Left lung (tissue), 14 donors: ENCODE data around the gene XYLB. TPM values are rescaled to one million over a fixed set of nuclear protein-coding genes. Genes with fewer than 3 reads are reported as not detected.
"Not testable (repeated sequence)": the region's sequence is repeated elsewhere in the genome, so short reads cannot be mapped to it uniquely, and the experiment has no call there.

Source experiments
- ATAC-seq: fragments of 200-7000 bp; cut with Tn5 transposase; one replicate; pipeline ENCODE4 v1.9.1; 2020; ENCODE audit warnings: moderate library complexity
- DNase-seq, 4 donors: peaks; one replicate each; pipeline ENCODE4 v3.0.0-alpha.2; 2013 to 2020
- H3K27ac ChIP-seq, 2 donors: fragments of 200-600 bp; sonication (generic) in 1 of 2; one replicate each; pipeline versions ENCODE4 v1.5.0 to v1.8.0; 2020 to 2021
- H3K27me3 ChIP-seq, 2 donors: fragments of 200-600 bp; sonication (generic) in 1 of 2; one replicate each; pipeline versions ENCODE4 v1.5.0 to v1.8.0; 2020 to 2021
- H3K36me3 ChIP-seq, 2 donors: fragments of 200-600 bp; sonication (generic) in 1 of 2; one replicate each; pipeline versions ENCODE4 v1.5.0 to v1.8.0; 2020 to 2021
- H3K4me1 ChIP-seq, 2 donors: fragments of 200-600 bp; one replicate each; pipeline ENCODE4 v1.8.0; 2021
- H3K4me3 ChIP-seq, 2 donors: fragments of 200-600 bp; sonication (generic) in 1 of 2; one replicate each; pipeline versions ENCODE4 v1.5.0 to v1.8.0; 2020 to 2021; ENCODE audit warnings: mild to moderate bottlenecking in 1 of 2
- H3K9me3 ChIP-seq, 2 donors: fragments of 200-600 bp; sonication (generic) in 1 of 2; one replicate each; pipeline versions ENCODE4 v1.5.0 to v1.8.0; 2020 to 2021
- intact Hi-C, 2 donors: fragments of 100-400 bp; cut with DNase I; formaldehyde crosslinking; loops; one replicate each; pipeline versions ENCODE4 v1.11.2 to v1.14.2; 2022
- long read RNA-seq, 12 donors: library from polyadenylated mRNA in 2 of 12; unstranded in 2 of 12; transcript quantifications; one replicate each; pipeline ENCODE4 v2.0.0 and lab custom pipeline, GENCODE V29; 2019 to 2026
- polyA plus RNA-seq, 6 donors: library from polyadenylated mRNA; unstranded; fragments of 120-200 nt; gene quantifications; one replicate each; pipeline ENCODE4 v1.2.1, GENCODE V29; 2013; ENCODE audit not compliant: insufficient read length in 6 of 6
- total RNA-seq, 2 donors: library from RNA; stranded (reverse); fragmentation: NEBNext Ultra II Directional; extraction: Animal tissue kit (Norgen Biotek cat#: 25700); gene quantifications; one replicate each; pipeline ENCODE4 v1.2.1, GENCODE V29; 2021
- TF ChIP-seq, protein P1 (sequence below), 2 donors: fragments of 200-600 bp; sonication (generic) in 1 of 2; IDR thresholded peaks; one replicate each; pipeline versions ENCODE4 v1.5.0 to v1.8.0; 2021; ENCODE audit warnings: antibody characterized with exemption in 2 of 2
- donor health status: DM: no; HTN: yes; CAD: no.
- donor health status: DM: no; HTN: no; CAD: no.

The XYLB gene
- total RNA-seq, result 1 to 10 TPM; 5.1 to 7.2 TPM
- 1 to 10 TPM; 5.8 to 8.7 (median 7.9) TPM for polyA plus RNA-seq
- long read RNA-seq, donor 1, partial matches to known transcripts, result 0 of 1 reads
- long read RNA-seq, donor 1, other reads (novel, unspliced or antisense), result 0 of 1 reads
- long read RNA-seq, donor 2, result 0 reads
- long read RNA-seq, donor 3, result 0 reads
- long read RNA-seq, donor 4, partial matches to known transcripts, result 0 of 3 reads
- long read RNA-seq, donor 4, other reads (novel, unspliced or antisense), result 3 of 3 reads
- long read RNA-seq, donor 5, result 0 reads
- long read RNA-seq, donor 6, partial matches to known transcripts, result 0 of 1 reads
- long read RNA-seq, donor 6, other reads (novel, unspliced or antisense), result 0 of 1 reads
- long read RNA-seq, donor 7, result 0 reads
- long read RNA-seq, donor 8, result 0 reads
- long read RNA-seq, donor 9, result 0 reads
- long read RNA-seq, donor 10, partial matches to known transcripts, result 0 of 2 reads
- long read RNA-seq, donor 10, other reads (novel, unspliced or antisense), result 1 of 2 reads
- long read RNA-seq, donor 11, result 0 reads
- long read RNA-seq, donor 12, result 0 reads

DNA sequence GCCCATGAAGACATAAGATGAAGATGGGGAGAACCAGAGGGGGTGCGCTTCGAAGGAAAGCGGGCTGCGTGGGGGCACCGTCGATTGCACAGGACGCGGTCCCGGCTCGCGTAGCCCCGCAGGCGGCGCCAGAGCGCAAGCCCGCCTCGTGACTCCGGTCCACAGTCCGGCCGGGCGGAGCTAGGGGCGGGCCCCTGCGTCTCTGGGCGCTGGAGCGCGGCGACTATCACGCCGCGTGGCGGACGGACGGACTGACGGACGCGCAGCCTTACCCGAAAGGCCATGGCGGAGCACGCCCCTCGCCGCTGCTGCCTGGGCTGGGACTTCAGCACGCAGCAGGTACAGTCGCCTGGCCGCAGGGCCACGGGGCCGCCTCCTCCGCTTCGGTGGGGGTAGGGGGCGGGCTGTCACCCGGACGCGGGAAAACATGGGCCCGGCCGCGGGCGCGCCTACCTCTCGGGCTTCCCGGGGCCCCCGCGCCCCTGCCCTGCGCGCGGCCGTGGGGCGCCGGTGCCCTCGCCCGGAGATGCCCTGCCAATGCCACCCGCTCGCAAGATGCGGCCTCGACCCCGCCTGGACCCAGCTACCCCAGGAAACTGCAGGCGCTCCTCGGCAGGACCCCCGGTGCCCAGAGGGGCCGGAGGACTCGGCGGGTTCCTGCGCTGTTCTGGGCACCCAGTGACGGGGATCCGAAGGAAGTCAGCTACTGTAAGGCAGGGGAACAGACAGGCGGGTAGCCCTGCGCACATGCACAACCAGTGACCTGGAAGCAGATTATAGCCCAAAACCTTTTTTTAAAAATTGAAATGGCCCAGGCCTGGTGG lies at the start of gene XYLB:
XYLB (plus strand) TSS at position 199 of the 824 bp plus-strand sequence; CDS start at position 283, 84 bp downstream.
- TF ChIP-seq, protein P1, sequence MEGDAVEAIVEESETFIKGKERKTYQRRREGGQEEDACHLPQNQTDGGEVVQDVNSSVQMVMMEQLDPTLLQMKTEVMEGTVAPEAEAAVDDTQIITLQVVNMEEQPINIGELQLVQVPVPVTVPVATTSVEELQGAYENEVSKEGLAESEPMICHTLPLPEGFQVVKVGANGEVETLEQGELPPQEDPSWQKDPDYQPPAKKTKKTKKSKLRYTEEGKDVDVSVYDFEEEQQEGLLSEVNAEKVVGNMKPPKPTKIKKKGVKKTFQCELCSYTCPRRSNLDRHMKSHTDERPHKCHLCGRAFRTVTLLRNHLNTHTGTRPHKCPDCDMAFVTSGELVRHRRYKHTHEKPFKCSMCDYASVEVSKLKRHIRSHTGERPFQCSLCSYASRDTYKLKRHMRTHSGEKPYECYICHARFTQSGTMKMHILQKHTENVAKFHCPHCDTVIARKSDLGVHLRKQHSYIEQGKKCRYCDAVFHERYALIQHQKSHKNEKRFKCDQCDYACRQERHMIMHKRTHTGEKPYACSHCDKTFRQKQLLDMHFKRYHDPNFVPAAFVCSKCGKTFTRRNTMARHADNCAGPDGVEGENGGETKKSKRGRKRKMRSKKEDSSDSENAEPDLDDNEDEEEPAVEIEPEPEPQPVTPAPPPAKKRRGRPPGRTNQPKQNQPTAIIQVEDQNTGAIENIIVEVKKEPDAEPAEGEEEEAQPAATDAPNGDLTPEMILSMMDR (IDR thresholded peaks at IDR 0.05), result peak; percentile 79 to 83
- Histone ChIP-seq H3K27ac (peak within 1 kb of the TSS in 1 of 2 donors; percentile 41), H3K9me3 (no peaks in the 10 kb centered on the region), H3K4me3 (peak within 1 kb of the TSS; percentile 73 to 79), H3K27me3 (no peaks in the 10 kb centered on the region), H3K4me1 (peaks cover 0 to 22% of the 10 kb centered on the region in 2 donors), H3K36me3 (no peaks in the 10 kb centered on the region)
- DNase-seq, result peak; percentile 75 to 98 (median 86)
- intact Hi-C loops, result no loop called here
- peak; percentile 100 for ATAC-seq

DNA sequence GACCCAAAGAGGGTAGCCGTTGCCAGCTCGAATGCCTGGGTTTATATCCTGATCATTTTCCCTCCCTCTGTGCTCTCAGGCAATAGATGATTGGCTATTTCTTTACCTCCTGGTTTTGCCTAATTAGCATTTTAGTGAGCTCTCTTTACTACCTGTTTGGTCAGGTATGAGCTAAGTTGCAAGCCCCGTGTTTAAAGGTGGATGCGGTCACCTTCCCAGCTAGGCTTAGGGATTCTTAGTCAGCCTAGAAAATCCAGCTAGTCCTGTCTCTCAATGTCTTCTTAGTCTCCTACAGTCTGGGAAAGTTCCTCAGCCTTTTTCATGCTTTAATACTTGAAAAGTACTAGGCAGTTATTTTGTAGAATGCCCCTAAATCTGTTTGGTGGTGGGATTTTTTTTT lies 49.5 kb upstream of the XYLB start:
- intact Hi-C loops, H3K27me3 ChIP-seq, H3K9me3 ChIP-seq, H3K4me3 ChIP-seq, H3K27ac ChIP-seq, H3K36me3 ChIP-seq, DNase-seq, ATAC-seq, H3K4me1 ChIP-seq: not testable (repeated sequence)

DNA sequence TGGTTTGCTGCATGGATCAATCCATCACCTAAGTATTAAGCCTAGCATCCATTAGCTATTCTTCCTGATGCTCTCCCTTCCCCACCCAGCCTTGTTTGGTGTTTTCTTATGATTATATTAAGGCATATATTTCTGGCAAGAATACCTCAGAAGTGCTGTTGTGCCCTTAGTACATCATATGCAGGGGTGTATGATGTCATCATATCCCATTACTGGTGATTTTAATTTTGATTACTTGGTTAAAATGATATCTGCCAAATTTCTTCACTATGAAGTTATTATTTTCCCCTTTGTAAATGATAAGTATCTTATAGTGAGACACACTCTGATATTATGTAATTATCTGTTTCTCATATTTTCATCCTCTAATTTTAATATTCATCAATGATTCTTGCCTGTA lies 49.0 kb upstream of the XYLB start:
- DNase-seq (no peak), ATAC-seq (no peak)
- H3K9me3 ChIP-seq, result no peaks in the 10 kb centered on the region
- no peaks in the 10 kb centered on the region for H3K27me3 ChIP-seq
- TF ChIP-seq, protein P1 (IDR thresholded peaks at IDR 0.05), result no peak
- H3K4me3 ChIP-seq, result no peak overlapping the region
- no peaks in the 10 kb centered on the region for H3K36me3 ChIP-seq
- intact Hi-C loops, result no loop called here
- no peak overlapping the region for H3K27ac ChIP-seq
- no peaks in the 10 kb centered on the region for H3K4me1 ChIP-seq

DNA sequence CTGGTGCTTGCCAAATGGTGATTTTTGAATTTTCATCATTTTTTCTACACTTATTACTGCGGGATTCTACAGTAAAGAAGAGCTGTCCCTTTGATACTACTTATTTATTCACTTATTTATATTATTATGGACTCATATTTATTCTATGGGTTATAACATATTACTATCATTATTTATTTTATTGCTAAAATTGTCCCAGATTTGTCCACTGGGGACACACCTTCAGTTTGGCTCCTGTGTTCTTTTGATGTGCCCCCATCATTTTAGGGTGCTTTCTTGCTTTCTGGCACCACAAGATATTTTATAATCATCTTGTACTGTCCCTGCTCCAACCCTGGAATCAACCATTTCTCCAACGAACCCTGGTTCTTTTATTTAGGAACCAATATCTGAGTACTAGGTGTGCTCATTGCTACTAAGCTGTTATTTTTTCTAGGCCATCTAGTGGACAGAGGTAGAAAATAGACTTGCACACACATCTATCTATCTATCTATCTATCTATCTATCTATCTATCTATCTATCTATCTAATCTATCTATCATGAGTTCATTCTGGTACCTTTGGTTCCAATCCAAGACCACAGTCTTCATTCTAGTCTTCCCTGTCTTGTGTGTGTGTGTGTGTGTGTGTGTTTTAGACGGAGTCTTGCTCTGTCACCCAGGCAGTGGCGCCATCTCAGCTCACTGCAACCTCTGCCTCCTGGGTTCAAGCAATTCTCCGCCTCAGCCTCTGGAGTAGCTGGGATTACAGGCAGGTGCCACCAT lies 48.5 kb upstream of the XYLB start:
- H3K36me3 ChIP-seq, result no peaks in the 10 kb centered on the region
- intact Hi-C loops, result no loop called here
- DNase-seq (no peak), ATAC-seq (no peak)
- no peaks in the 10 kb centered on the region for H3K4me1 ChIP-seq
- TF ChIP-seq, protein P1 (IDR thresholded peaks at IDR 0.05), result peak in 1 of 2 donors; percentile 36
- no peak overlapping the region for H3K4me3 ChIP-seq
- no peaks in the 10 kb centered on the region for H3K9me3 ChIP-seq
- no peaks in the 10 kb centered on the region for H3K27me3 ChIP-seq
- H3K27ac ChIP-seq, result no peak overlapping the region

DNA sequence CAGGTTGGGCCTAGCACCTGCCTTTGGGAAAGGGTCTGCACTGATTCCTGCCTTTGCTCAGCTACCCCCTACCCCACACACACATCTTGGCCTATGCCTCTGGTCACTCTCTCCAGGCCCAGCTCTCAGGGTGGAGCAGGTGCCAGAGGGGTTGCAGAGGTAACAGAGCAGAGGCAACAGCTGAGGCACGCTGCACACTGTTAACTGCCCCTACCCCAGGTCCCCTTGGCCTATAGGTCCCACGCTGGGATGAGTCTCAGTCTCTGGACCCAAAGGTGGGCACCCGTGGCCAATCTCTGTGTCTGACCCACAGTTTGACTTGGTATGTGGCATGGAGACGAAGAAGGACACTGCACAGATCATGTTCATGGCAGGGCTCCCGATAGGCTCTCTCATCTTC lies 39.6 kb upstream of the XYLB start:
- TF ChIP-seq, protein P1 (IDR thresholded peaks at IDR 0.05), result no peak
- intact Hi-C loops, result no loop called here
- Histone ChIP-seq H3K27me3 (no peaks in the 10 kb centered on the region), H3K4me1 (no peaks in the 10 kb centered on the region), H3K27ac (no peak overlapping the region), H3K4me3 (no peak overlapping the region), H3K9me3 (no peaks in the 10 kb centered on the region), H3K36me3 (no peaks in the 10 kb centered on the region)
- no peak for ATAC-seq
- no peak for DNase-seq
